Right lobe of liver (tissue), 4 donors: ENCODE results near the gene FMN1.

Source experiments
- POLR2A ChIP-seq: fragments of 450-650 bp; IDR thresholded peaks from one replicate; pipeline ENCODE4 v1.6.1; 2017; ENCODE audit warnings: antibody characterized with exemption, mild to moderate bottlenecking
- TF ChIP-seq, protein P1 (sequence below), 4 donors: fragments of 200-600 bp in 3 of 4; fragments of 450-650 bp in 1 of 4; IDR thresholded peaks; one replicate each; pipeline versions ENCODE4 v1.5.1 to v1.8.0; 2016 to 2022; ENCODE audit warnings: antibody characterized with exemption in 4 of 4, mild to moderate bottlenecking in 2 of 4
- donor health status: DM: no; HTN: no; CAD: no.
- donor health status: DM: no; HTN: no; CAD: no.
- donor health status: DM: no; HTN: yes; CAD: no.

- TF ChIP-seq, protein P1, sequence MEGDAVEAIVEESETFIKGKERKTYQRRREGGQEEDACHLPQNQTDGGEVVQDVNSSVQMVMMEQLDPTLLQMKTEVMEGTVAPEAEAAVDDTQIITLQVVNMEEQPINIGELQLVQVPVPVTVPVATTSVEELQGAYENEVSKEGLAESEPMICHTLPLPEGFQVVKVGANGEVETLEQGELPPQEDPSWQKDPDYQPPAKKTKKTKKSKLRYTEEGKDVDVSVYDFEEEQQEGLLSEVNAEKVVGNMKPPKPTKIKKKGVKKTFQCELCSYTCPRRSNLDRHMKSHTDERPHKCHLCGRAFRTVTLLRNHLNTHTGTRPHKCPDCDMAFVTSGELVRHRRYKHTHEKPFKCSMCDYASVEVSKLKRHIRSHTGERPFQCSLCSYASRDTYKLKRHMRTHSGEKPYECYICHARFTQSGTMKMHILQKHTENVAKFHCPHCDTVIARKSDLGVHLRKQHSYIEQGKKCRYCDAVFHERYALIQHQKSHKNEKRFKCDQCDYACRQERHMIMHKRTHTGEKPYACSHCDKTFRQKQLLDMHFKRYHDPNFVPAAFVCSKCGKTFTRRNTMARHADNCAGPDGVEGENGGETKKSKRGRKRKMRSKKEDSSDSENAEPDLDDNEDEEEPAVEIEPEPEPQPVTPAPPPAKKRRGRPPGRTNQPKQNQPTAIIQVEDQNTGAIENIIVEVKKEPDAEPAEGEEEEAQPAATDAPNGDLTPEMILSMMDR (IDR thresholded peaks at IDR 0.05), result peak; percentile 31 to 57 (median 36)
- TF ChIP-seq POLR2A, result no peak
Measured at GRCh38 chr15:33234020-33234461, 39.5 kb upstream of the FMN1 start.
